Trophoblast cell (in vitro differentiated cells and primary cell): ENCODE results near the gene HYAL2.

Experiments used
- DNase-seq, 2 donors: peaks; one replicate each; pipeline ENCODE4 v3.0.0-alpha.2; 2016
- H2AFZ ChIP-seq: 2 replicates; pipeline ENCODE4 v1.6.1; 2013; ENCODE audit warnings: low read length, moderate library complexity, mild to moderate bottlenecking; ENCODE audit not compliant: insufficient read depth, poor library complexity
- H2AK5ac ChIP-seq: 2 replicates; pipeline ENCODE4 v1.6.1; 2013; ENCODE audit warnings: mild to moderate bottlenecking, low read length
- H2BK120ac ChIP-seq: 2 replicates; pipeline ENCODE4 v1.6.1; 2013; ENCODE audit warnings: low read length, mild to moderate bottlenecking, moderate library complexity; ENCODE audit not compliant: insufficient read depth, poor library complexity
- H2BK12ac ChIP-seq: 2 replicates; pipeline ENCODE4 v1.6.1; 2013; ENCODE audit warnings: mild to moderate bottlenecking, low read length, moderate library complexity
- H2BK5ac ChIP-seq: 2 replicates; pipeline ENCODE4 v1.6.1; 2013; ENCODE audit warnings: low read length, low read depth, moderate library complexity, mild to moderate bottlenecking; ENCODE audit not compliant: poor library complexity
- H3K14ac ChIP-seq: 2 replicates; pipeline ENCODE4 v1.6.1; 2013; ENCODE audit warnings: mild to moderate bottlenecking, low read length
- H3K18ac ChIP-seq: 2 replicates; pipeline ENCODE4 v1.6.1; 2013; ENCODE audit warnings: mild to moderate bottlenecking, low read length
- H3K23ac ChIP-seq: 2 replicates; pipeline ENCODE4 v1.6.1; 2013; ENCODE audit warnings: low read length
- H3K27ac ChIP-seq: 2 replicates; pipeline ENCODE4 v1.5.1; 2013; ENCODE audit warnings: low read depth, mild to moderate bottlenecking, inconsistent platforms, low read length, moderate library complexity
- H3K27me3 ChIP-seq: 2 replicates; pipeline ENCODE4 v1.6.1; 2013; ENCODE audit warnings: inconsistent platforms, mild to moderate bottlenecking, low read length, moderate library complexity; ENCODE audit not compliant: insufficient read depth
- H3K36me3 ChIP-seq, 2 experiments: 1 replicate in 1 of 2; 2 replicates in 1 of 2; pipeline ENCODE4 v1.6.1; 2013; ENCODE audit warnings: low read length in 2 of 2, mild to moderate bottlenecking in 2 of 2, moderate library complexity in 1 of 2; ENCODE audit not compliant: insufficient read depth in 2 of 2, control insufficient read depth in 1 of 2
- H3K4ac ChIP-seq: 2 replicates; pipeline ENCODE4 v1.6.1; 2013; ENCODE audit warnings: low read depth, mild to moderate bottlenecking, low read length, moderate library complexity
- H3K4me1 ChIP-seq, 2 experiments: 1 replicate in 1 of 2; 2 replicates in 1 of 2; pipeline ENCODE4 v1.6.1; 2013; ENCODE audit warnings: low read length in 2 of 2, mild to moderate bottlenecking in 2 of 2, moderate library complexity in 1 of 2; ENCODE audit not compliant: insufficient read depth in 2 of 2, control insufficient read depth in 1 of 2
- H3K4me2 ChIP-seq: 2 replicates; pipeline ENCODE4 v1.6.1; 2013; ENCODE audit warnings: inconsistent platforms, mild to moderate bottlenecking, low read length, moderate library complexity
- H3K4me3 ChIP-seq: 2 replicates; pipeline ENCODE4 v1.5.1; 2013; ENCODE audit warnings: mild to moderate bottlenecking, low read depth, low read length, inconsistent platforms
- H3K79me1 ChIP-seq: one replicate; pipeline ENCODE4 v1.6.1; 2013; ENCODE audit warnings: low read length
- H3K79me2 ChIP-seq: 2 replicates; pipeline ENCODE4 v1.6.1; 2013; ENCODE audit warnings: low read length, mild to moderate bottlenecking; ENCODE audit not compliant: control insufficient read depth, insufficient read depth, poor library complexity
- H3K9ac ChIP-seq: 2 replicates; pipeline ENCODE4 v1.6.1; 2013; ENCODE audit warnings: mild to moderate bottlenecking, low read length
- H3K9me3 ChIP-seq: 2 replicates; pipeline ENCODE4 v1.6.1; 2013; ENCODE audit warnings: low read depth, mild to moderate bottlenecking, control low read depth, inconsistent platforms, low read length; ENCODE audit not compliant: insufficient read depth
- H4K12ac ChIP-seq: 2 replicates; pipeline ENCODE4 v1.6.1; 2013; ENCODE audit warnings: low read depth, mild to moderate bottlenecking, low read length, moderate library complexity
- H4K8ac ChIP-seq: 2 replicates; pipeline ENCODE4 v1.6.1; 2013; ENCODE audit warnings: low read depth, mild to moderate bottlenecking, low read length, moderate library complexity
- H4K91ac ChIP-seq: one replicate; pipeline ENCODE4 v1.6.1; 2013; ENCODE audit warnings: low read depth, mild to moderate bottlenecking, low read length, moderate library complexity
- WGBS: extraction: QIAGEN DNeasy Blood & Tissue Kit; methylation state at CpG from one replicate; pipeline ENCODE4 v1.1.7; 2013; ENCODE audit warnings: missing lambda C conversion rate; ENCODE audit not compliant: insufficient read length, insufficient coverage; ENCODE audit errors: extremely low coverage; 5-methylcytosine and 5-hydroxymethylcytosine counted together

Gene HYAL2

GRCh38 chr3:50297896-50298725, 24.4 kb downstream of the HYAL2 start:
- H3K4ac ChIP-seq, result no peak overlapping the region
- no peak overlapping the region for H2BK5ac ChIP-seq
- H2AFZ ChIP-seq, result no peak overlapping the region
- H3K27me3 ChIP-seq, result no peaks in the 10 kb centered on the region
- no peak overlapping the region for H3K23ac ChIP-seq
- peaks cover 21% of the 10 kb centered on the region for H3K79me1 ChIP-seq
- no peak overlapping the region for H4K12ac ChIP-seq
- H2BK12ac ChIP-seq, result no peak overlapping the region
- H3K4me2 ChIP-seq, result peak overlapping the region; percentile 75
- H3K9ac ChIP-seq, result no peak overlapping the region
- no peak for DNase-seq
- H2BK120ac ChIP-seq, result no peak overlapping the region
- no peaks in the 10 kb centered on the region for H3K9me3 ChIP-seq
- peak overlapping the region; percentile 16 for H2AK5ac ChIP-seq
- peak overlapping the region; percentile 90 for H4K91ac ChIP-seq
- H3K27ac ChIP-seq, result no peak overlapping the region
- peak overlapping the region; percentile 85 for H3K4me3 ChIP-seq
- peak overlapping the region; percentile 17 for H3K14ac ChIP-seq
- peaks cover 15 to 19% of the 10 kb centered on the region in 2 experiments for H3K4me1 ChIP-seq
- H3K36me3 ChIP-seq, result peaks cover 4 to 5% of the 10 kb centered on the region in 2 experiments
- no CpG with 5 or more reads among the region's 9 CpGs for WGBS
- H4K8ac ChIP-seq, result peak overlapping the region; percentile 82
- peaks cover 3% of the 10 kb centered on the region for H3K79me2 ChIP-seq
- H3K18ac ChIP-seq, result peak overlapping the region; percentile 1

- no peak overlapping the region for H4K91ac ChIP-seq
- no peak overlapping the region for H4K12ac ChIP-seq
- no peaks in the 10 kb centered on the region for H3K27me3 ChIP-seq
- no peak overlapping the region for H2AK5ac ChIP-seq
- H3K4me3 ChIP-seq, result no peak overlapping the region
- no peak overlapping the region for H3K9ac ChIP-seq
- no peak overlapping the region for H3K14ac ChIP-seq
- no peak overlapping the region for H3K18ac ChIP-seq
- H3K79me1 ChIP-seq, result peaks cover 21% of the 10 kb centered on the region
- H3K4me2 ChIP-seq, result no peak overlapping the region
- H3K79me2 ChIP-seq, result peaks cover 3% of the 10 kb centered on the region
- H3K23ac ChIP-seq, result no peak overlapping the region
- peaks cover 4 to 5% of the 10 kb centered on the region in 2 experiments for H3K36me3 ChIP-seq
- no CpG with 5 or more reads among the region's 2 CpGs for WGBS
- no peak overlapping the region for H4K8ac ChIP-seq
- H3K9me3 ChIP-seq, result no peaks in the 10 kb centered on the region
- no peak for DNase-seq
- H3K4me1 ChIP-seq, result peaks cover 15 to 19% of the 10 kb centered on the region in 2 experiments
- no peak overlapping the region for H2AFZ ChIP-seq
- H3K4ac ChIP-seq, result no peak overlapping the region
- no peak overlapping the region for H3K27ac ChIP-seq
- no peak overlapping the region for H2BK5ac ChIP-seq
- no peak overlapping the region for H2BK120ac ChIP-seq
- H2BK12ac ChIP-seq, result no peak overlapping the region
Measured at GRCh38 chr3:50297384-50297775, 25.2 kb downstream of the HYAL2 start.

GRCh38 chr3:50296721-50297383, 25.7 kb downstream of the HYAL2 start:
- Histone ChIP-seq H3K9ac (no peak overlapping the region), H3K18ac (no peak overlapping the region), H4K12ac (no peak overlapping the region), H3K4me3 (no peak overlapping the region), H3K9me3 (no peaks in the 10 kb centered on the region), H3K14ac (no peak overlapping the region), H2BK12ac (no peak overlapping the region), H3K4me2 (no peak overlapping the region), H3K79me1 (peaks cover 24% of the 10 kb centered on the region), H3K79me2 (peaks cover 4% of the 10 kb centered on the region), H3K4ac (no peak overlapping the region), H3K27me3 (no peaks in the 10 kb centered on the region), H2BK5ac (no peak overlapping the region), H3K36me3 (peaks cover 4 to 5% of the 10 kb centered on the region in 2 experiments), H2AFZ (no peak overlapping the region), H4K91ac (no peak overlapping the region), H2AK5ac (no peak overlapping the region), H4K8ac (no peak overlapping the region), H3K4me1 (peaks cover 15 to 19% of the 10 kb centered on the region in 2 experiments), H3K23ac (no peak overlapping the region), H3K27ac (no peak overlapping the region), H2BK120ac (no peak overlapping the region)
- no peak for DNase-seq
- no CpG with 5 or more reads among the region's 18 CpGs for WGBS

- no peak for DNase-seq
- H3K79me2 ChIP-seq, result peaks cover 7% of the 10 kb centered on the region
- peaks cover 27% of the 10 kb centered on the region for H3K79me1 ChIP-seq
- no peaks in the 10 kb centered on the region for H3K27me3 ChIP-seq
- H4K12ac ChIP-seq, result no peak overlapping the region
- H3K4me2 ChIP-seq, result no peak overlapping the region
- no peak overlapping the region for H3K18ac ChIP-seq
- H3K23ac ChIP-seq, result no peak overlapping the region
- no peak overlapping the region for H3K4ac ChIP-seq
- H2AFZ ChIP-seq, result no peak overlapping the region
- H4K8ac ChIP-seq, result no peak overlapping the region
- H3K4me3 ChIP-seq, result no peak overlapping the region
- peaks cover 4 to 5% of the 10 kb centered on the region in 2 experiments for H3K36me3 ChIP-seq
- H2BK120ac ChIP-seq, result no peak overlapping the region
- no peaks in the 10 kb centered on the region for H3K9me3 ChIP-seq
- no peak overlapping the region for H3K14ac ChIP-seq
- no peak overlapping the region for H2BK5ac ChIP-seq
- no peak overlapping the region for H2BK12ac ChIP-seq
- no peak overlapping the region for H2AK5ac ChIP-seq
- no peak overlapping the region for H3K27ac ChIP-seq
- no CpG with 5 or more reads among the region's 8 CpGs for WGBS
- peaks cover 18 to 26% of the 10 kb centered on the region in 2 experiments for H3K4me1 ChIP-seq
- no peak overlapping the region for H3K9ac ChIP-seq
- H4K91ac ChIP-seq, result no peak overlapping the region
Measured at GRCh38 chr3:50295553-50296431, 26.8 kb downstream of the HYAL2 start.
